ENCODE results near the gene RPTOR.

GRCh38 chr17:80836971-80837481 is 292.4 kb downstream of the RPTOR start:
- no peak for TF ChIP-seq CTCF (IDR thresholded peaks at IDR 0.05)
- TF ChIP-seq POLR2A (IDR thresholded peaks at IDR 0.05): no peak
